Esophagus muscularis mucosa (tissue), 4 donors: ENCODE data around the gene NLK. TPM values are rescaled to one million over a fixed set of nuclear protein-coding genes. Genes with fewer than 3 reads are reported as not detected.

ENCODE experiments used
- DNase-seq: peaks from one replicate; pipeline ENCODE4 v3.0.0-alpha.2; 2017; ENCODE audit errors: extremely low spot score
- H3K27ac ChIP-seq, 4 donors: fragments of 200-600 bp; sonication (generic); replicated peaks in 1 of 4; 1 replicate in 3 of 4; 2 replicates in 1 of 4; pipeline ENCODE4 v1.5.1; 2016 to 2019; ENCODE audit warnings: mild to moderate bottlenecking in 1 of 4
- H3K27me3 ChIP-seq, 4 donors: fragments of 200-600 bp; sonication (generic); one replicate each; pipeline versions ENCODE4 v1.5.1 to v1.6.0; 2016 to 2019
- H3K36me3 ChIP-seq, 4 donors: fragments of 200-600 bp; sonication (generic); one replicate each; pipeline ENCODE4 v1.5.1; 2016 to 2019
- H3K4me1 ChIP-seq, 4 donors: fragments of 200-600 bp; sonication (generic); one replicate each; pipeline ENCODE4 v1.5.1; 2016 to 2019
- H3K4me3 ChIP-seq, 4 donors: fragments of 200-600 bp; sonication (generic); 1 replicate in 2 of 4; 2 replicates in 2 of 4; pipeline ENCODE4 v1.5.1; 2016 to 2019; ENCODE audit warnings: mild to moderate bottlenecking in 4 of 4, moderate library complexity in 1 of 4
- H3K9me3 ChIP-seq, 4 donors: fragments of 200-600 bp; sonication (generic); 1 replicate in 3 of 4; 2 replicates in 1 of 4; pipeline ENCODE4 v1.5.1; 2016 to 2019
- EP300 ChIP-seq: sonication (generic); formaldehyde crosslinking; IDR thresholded peaks from one replicate; pipeline ENCODE4 v1.6.1; 2017; ENCODE audit warnings: antibody characterized with exemption
- POLR2A ChIP-seq: fragments of 450-650 bp; IDR thresholded peaks from one replicate; pipeline ENCODE4 v1.6.1; 2017; ENCODE audit warnings: antibody characterized with exemption, moderate library complexity, mild to moderate bottlenecking, low read depth
- POLR2AphosphoS5 ChIP-seq, 2 donors: sonication (generic); formaldehyde crosslinking; IDR thresholded peaks; one replicate each; pipeline ENCODE4 v1.6.1; 2017; ENCODE audit warnings: antibody characterized with exemption in 2 of 2
- WGBS: methylation state at CpG from one replicate; pipeline ENCODE4 v1.1.5; 2018; 5-methylcytosine and 5-hydroxymethylcytosine counted together
- intact Hi-C: fragments of 100-400 bp; cut with DNase I; formaldehyde crosslinking; loops from one replicate; pipeline ENCODE4 v1.15.1; 2023
- total RNA-seq, 4 donors: library from RNA; depleted of rRNA; stranded (reverse); fragments of >200 nt; gene quantifications; one replicate each; pipeline versions ENCODE4 v1.1.0 to v1.2.1, GENCODE V29; 2016
- TF ChIP-seq, protein P1 (sequence below), 3 experiments: fragments of 200-600 bp in 2 of 3; fragments of 450-650 bp in 1 of 3; sonication (generic) in 2 of 3; IDR thresholded peaks; one replicate each; pipeline ENCODE4 v1.5.1; 2017 to 2019; ENCODE audit warnings: antibody characterized with exemption in 3 of 3, mild to moderate bottlenecking in 2 of 3, moderate library complexity in 1 of 3

The NLK gene
- total RNA-seq, 4 donors from 2014 or later, result 10.1 to 16.2 (median 12.6) TPM

DNA sequence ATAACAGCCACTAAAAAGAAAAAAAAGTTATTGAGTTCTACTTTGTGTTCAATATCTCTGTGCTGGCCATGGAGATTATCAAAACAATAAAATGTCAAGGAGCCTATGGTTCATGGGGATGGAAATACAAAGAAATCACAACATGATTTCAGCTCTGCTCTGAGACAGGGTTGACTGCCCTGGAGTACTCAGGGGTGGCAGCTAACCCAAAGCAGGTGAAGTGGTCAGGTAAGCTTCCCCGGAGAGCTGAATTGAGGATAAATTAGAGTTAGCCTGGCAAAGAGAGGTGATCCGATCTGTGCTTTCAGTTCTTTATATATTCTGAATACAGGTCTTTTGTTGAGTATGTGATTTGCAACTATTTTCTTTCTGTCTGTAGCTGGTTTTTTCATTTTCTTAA, 157.3 kb downstream of the NLK start:
- Histone ChIP-seq H3K9me3 (no peaks in the 10 kb centered on the region), H3K4me1 (no peaks in the 10 kb centered on the region), H3K27me3 (peaks cover 0 to 10% (median 0%) of the 10 kb centered on the region in 4 donors), H3K36me3 (peaks cover 0 to 26% (median 14%) of the 10 kb centered on the region in 4 donors), H3K27ac (no peak overlapping the region), H3K4me3 (no peak overlapping the region)
- TF ChIP-seq POLR2AphosphoS5 (IDR thresholded peaks at IDR 0.05) (no peak), POLR2A (no peak), EP300 (no peak)
- TF ChIP-seq, protein P1, sequence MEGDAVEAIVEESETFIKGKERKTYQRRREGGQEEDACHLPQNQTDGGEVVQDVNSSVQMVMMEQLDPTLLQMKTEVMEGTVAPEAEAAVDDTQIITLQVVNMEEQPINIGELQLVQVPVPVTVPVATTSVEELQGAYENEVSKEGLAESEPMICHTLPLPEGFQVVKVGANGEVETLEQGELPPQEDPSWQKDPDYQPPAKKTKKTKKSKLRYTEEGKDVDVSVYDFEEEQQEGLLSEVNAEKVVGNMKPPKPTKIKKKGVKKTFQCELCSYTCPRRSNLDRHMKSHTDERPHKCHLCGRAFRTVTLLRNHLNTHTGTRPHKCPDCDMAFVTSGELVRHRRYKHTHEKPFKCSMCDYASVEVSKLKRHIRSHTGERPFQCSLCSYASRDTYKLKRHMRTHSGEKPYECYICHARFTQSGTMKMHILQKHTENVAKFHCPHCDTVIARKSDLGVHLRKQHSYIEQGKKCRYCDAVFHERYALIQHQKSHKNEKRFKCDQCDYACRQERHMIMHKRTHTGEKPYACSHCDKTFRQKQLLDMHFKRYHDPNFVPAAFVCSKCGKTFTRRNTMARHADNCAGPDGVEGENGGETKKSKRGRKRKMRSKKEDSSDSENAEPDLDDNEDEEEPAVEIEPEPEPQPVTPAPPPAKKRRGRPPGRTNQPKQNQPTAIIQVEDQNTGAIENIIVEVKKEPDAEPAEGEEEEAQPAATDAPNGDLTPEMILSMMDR (IDR thresholded peaks at IDR 0.05), result no peak
- intact Hi-C loops, result no loop called here
- no peak for DNase-seq
- WGBS, result 95% methylated on average over 2 of the region's 2 CpGs

DNA sequence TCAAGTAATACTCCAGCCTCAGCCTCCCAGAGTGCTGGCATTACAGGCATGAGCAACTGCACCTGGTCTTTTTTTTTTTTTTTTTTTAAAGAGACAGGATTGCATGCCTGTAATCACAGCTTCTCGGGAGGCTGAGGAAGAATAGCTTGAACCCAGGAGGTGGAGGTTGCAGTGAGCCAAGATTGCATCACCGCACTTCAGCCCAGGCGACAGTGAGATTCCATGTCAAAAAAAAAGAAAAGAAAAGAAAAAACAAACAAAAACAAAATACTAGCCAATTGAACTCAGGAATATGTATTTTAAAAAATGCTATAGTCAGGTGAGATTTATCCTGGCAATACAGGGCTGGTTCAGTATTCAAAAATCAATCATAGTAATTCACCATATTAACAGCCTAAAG, 158.8 kb downstream of the NLK start:
- DNase-seq, result no peak
- no peak overlapping the region for H3K27ac ChIP-seq
- H3K27me3 ChIP-seq, result peaks cover 0 to 10% (median 0%) of the 10 kb centered on the region in 4 donors
- no peak overlapping the region for H3K4me3 ChIP-seq
- WGBS, result 91% methylated on average over 3 of the region's 3 CpGs
- H3K36me3 ChIP-seq, result peaks cover 0 to 20% (median 9%) of the 10 kb centered on the region in 4 donors
- TF ChIP-seq EP300 (no peak), POLR2A (no peak), POLR2AphosphoS5 (IDR thresholded peaks at IDR 0.05) (no peak)
- TF ChIP-seq, protein P1 (IDR thresholded peaks at IDR 0.05), result no peak
- H3K9me3 ChIP-seq, result no peaks in the 10 kb centered on the region
- no peaks in the 10 kb centered on the region for H3K4me1 ChIP-seq
- intact Hi-C loops, result no loop called here

DNA sequence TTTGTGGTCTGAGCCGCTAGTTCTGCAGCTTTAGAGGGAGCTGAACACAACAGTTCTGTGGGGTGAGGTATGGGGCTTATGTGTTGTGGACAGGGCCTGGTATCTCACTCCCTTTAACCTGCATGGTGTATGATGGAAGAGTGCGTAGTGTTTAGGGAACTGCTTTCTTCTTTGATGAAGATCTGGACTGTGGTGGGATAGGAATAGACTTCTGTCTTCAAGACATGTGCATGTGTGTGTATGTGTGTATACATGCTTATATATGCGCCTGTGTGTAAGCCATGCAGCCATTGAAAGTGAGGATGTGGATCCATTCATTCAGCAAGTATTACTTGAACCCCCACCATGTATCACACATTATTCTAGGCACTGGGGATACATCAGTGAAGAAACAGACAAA, 161.8 kb downstream of the NLK start:
- DNase-seq, result no peak
- Histone ChIP-seq H3K27ac (no peak overlapping the region), H3K27me3 (peaks cover 0 to 10% (median 0%) of the 10 kb centered on the region in 4 donors), H3K9me3 (no peaks in the 10 kb centered on the region), H3K4me1 (no peaks in the 10 kb centered on the region), H3K4me3 (no peak overlapping the region), H3K36me3 (no peaks in the 10 kb centered on the region)
- intact Hi-C loops, result no loop called here
- WGBS, result 97% methylated on average over 3 of the region's 3 CpGs
- TF ChIP-seq POLR2A (no peak), EP300 (no peak), POLR2AphosphoS5 (IDR thresholded peaks at IDR 0.05) (no peak)
- TF ChIP-seq, protein P1 (IDR thresholded peaks at IDR 0.05), result no peak

DNA sequence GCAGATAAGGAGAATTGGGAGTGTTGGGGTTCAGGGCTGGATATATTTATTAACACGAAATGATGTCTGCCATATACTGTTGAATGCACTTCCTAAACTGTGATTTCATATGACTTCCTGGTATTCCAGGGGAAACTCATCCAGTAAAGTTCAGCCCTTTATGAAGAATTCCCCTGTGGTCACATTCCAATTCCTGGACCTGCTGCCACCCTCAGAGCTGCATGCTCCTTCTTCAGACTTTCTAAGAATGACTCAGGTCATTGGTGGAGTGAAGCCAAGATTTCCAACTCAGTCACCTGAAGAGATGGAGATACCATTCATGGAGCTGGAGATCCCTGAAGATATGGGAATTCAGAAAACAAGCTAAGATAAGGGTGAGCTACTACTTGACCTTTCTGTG, 162.3 kb downstream of the NLK start:
- WGBS, result 92% methylated on average over 1 of the region's 1 CpG
- intact Hi-C loops, result no loop called here

DNA sequence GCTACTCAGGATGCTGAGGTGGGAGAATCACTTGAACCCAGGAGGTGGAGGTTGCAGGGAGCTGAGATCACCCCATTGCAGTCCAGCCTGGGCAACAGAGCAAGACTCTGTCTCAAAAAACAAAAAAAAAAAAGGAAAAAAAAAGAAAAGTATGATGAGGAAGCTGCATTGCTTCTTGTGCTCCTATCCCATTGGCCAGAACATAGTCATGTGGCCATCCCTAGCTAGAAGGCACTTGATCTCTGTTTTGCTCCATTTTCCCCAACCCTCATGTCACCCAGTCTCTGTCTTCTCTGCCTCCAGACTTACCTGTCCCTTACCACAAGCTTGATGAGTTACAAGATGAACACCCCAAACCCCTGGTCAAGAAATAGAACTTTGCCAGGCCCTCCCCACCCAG, 163.8 kb downstream of the NLK start:
- Histone ChIP-seq H3K27me3 (peaks cover 0 to 10% (median 0%) of the 10 kb centered on the region in 4 donors), H3K9me3 (peaks cover 0 to 6% (median 0%) of the 10 kb centered on the region in 4 donors), H3K27ac (no peak overlapping the region), H3K4me3 (no peak overlapping the region), H3K36me3 (no peaks in the 10 kb centered on the region), H3K4me1 (no peaks in the 10 kb centered on the region)
- intact Hi-C loops, result no loop called here
- no peak for TF ChIP-seq EP300
- no peak for TF ChIP-seq POLR2AphosphoS5 (IDR thresholded peaks at IDR 0.05)
- TF ChIP-seq POLR2A, result no peak
- TF ChIP-seq, protein P1 (IDR thresholded peaks at IDR 0.05), result no peak
- DNase-seq, result no peak

More for the DNA sequence above, 162.3 kb downstream of the NLK start:
- no peak for TF ChIP-seq EP300
- TF ChIP-seq POLR2AphosphoS5 (IDR thresholded peaks at IDR 0.05), result no peak
- TF ChIP-seq, protein P1 (IDR thresholded peaks at IDR 0.05), result no peak
- no peak for TF ChIP-seq POLR2A
- no peak overlapping the region for H3K4me3 ChIP-seq
- no peak for DNase-seq
- H3K4me1 ChIP-seq, result no peaks in the 10 kb centered on the region
- H3K36me3 ChIP-seq, result no peaks in the 10 kb centered on the region
- H3K9me3 ChIP-seq, result no peaks in the 10 kb centered on the region
- peaks cover 0 to 10% (median 0%) of the 10 kb centered on the region in 4 donors for H3K27me3 ChIP-seq
- no peak overlapping the region for H3K27ac ChIP-seq
